GM15510 (cell line): ENCODE results near the gene ARHGAP22.

Experiments
- POLR2A ChIP-seq: IDR thresholded peaks from 3 replicates; pipeline ENCODE4 v1.6.1; 2011; ENCODE audit warnings: borderline replicate concordance; ENCODE audit not compliant: insufficient read length; ENCODE audit errors: extremely low read depth

ARHGAP22 gene

DNA sequence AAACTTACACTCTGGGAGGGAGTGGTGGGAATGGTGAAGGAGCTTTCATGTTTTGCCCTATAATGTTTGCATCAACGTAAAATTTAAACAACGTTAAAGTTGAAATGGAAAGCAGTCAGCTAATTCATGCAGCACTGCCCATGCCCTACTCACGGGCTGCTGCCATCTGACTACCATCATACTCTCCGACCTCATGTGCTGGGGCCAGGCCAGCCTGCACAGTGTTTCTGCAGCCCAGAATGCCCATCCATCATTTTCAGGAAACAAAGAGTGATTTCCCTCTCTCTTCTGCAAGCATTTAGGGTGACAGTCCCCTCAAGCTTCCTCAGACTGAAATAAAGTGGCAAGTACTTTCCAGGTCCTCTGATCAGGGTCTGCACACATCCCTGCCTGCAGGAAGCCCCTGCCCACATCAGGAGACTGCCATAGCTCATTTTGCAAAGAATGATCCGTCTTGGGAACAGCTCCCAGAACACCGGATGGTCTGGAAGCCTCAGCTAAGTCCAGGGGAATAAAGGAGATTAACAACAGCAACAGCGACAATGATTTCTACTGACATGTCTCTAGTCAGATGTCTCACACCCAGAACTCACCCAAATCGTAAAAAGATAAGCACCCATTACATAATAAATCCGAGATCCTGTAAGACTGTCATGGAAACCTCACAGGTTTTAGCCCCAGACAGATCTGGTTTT lies 40.3 kb downstream of the ARHGAP22 start:
- TF ChIP-seq POLR2A: no peak

- no peak for TF ChIP-seq POLR2A
Observed at GRCh38 chr10:48557511-48558123, 47.3 kb downstream of the ARHGAP22 start.

DNA sequence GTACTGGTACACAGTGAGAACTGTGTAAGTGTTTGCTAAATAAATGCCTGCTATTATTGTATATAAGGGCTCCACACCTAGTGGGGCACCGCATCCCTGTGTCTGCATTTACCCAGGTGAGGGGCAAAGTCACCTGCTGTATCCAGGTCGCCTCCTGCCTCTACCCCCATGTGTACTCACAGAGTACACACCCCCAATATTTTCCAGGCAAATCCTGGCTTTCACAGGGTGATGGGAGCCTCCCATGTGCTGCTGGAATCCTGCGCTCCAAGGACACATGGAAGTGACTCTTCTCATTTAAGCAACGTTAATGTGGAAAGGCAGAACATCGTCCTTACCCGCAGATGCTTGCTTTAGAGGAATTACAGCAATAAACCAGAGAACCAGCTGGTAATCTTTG lies 48.2 kb downstream of the ARHGAP22 start:
- no peak for TF ChIP-seq POLR2A

- no peak for TF ChIP-seq POLR2A
Observed at GRCh38 chr10:48556065-48556464, 48.8 kb downstream of the ARHGAP22 start.

GRCh38 chr10:48555310-48556042 lies 49.4 kb downstream of the ARHGAP22 start:
- TF ChIP-seq POLR2A: no peak

- no peak for TF ChIP-seq POLR2A
Observed at GRCh38 chr10:48554656-48555055, 50.2 kb downstream of the ARHGAP22 start.

DNA sequence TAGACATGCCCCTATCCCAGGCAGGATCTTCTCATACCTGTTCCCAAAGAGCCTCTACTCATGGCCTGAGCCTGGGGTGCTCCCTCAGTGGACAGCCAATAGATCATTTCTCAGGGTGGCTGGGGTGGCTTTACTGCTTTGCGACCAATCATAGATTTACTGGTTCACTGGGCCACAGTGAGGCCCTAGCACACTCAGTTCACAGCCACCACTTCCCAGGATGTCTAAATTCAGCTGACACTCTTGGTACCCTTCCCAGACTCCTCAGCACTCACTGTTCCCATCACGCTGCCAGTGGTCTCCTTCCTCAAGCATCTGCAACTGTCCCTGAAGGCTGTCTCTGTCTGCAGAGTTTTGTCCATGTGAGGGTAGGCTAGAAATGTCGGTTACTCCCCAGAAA lies 50.6 kb downstream of the ARHGAP22 start:
- TF ChIP-seq POLR2A: no peak

DNA sequence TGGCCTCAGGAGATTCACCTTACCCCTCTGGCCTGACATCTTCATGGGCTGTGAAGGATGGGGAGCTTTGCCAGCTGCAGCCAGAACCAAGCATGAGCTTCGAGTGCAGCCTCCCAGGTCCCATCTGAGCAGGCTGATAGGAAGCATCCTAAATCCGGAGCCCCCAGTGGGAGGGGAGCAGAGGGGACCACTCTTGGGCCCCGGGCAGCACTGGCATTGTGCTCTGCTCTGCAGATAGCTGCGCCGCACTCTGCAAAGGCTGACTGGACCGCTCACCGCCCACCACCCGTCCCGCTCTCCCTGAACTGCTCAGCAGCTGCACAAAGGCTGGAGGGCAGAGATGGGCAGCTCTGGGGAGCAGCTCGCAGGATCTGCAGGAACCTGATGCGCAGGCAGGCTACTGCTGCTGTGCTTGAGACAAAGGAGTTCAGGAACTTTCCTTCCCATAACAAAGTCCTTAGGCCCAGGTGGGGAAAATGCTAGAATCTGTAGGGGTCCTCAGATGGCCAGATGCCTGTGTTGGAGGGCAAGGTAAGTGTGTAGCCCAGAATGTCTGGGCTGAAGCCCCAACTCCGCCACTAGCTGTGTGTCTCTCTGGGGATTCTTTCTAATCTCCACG lies 51.8 kb downstream of the ARHGAP22 start:
- no peak for TF ChIP-seq POLR2A

- no peak for TF ChIP-seq POLR2A
Observed at GRCh38 chr10:48551861-48552591, 52.8 kb downstream of the ARHGAP22 start.

DNA sequence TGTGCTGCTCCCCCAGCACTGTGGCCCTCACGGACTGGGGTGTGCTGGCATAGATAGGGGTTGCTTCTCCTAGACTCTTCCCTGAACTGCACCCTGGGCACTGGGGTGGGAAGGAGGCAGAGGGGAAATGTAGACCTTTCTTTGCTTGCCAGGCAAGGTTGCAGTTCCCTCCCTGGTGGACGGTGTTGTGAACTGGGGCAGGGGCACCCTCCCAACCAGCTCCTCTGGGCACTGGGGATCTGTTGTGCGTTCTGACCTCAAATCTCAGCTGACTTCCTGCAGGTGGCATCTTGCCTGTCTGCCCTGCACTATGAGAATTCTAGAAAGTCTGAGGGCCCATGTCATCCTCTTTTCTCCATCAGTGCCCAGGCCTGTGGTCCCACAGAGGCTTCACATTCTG lies 53.9 kb downstream of the ARHGAP22 start:
- no peak for TF ChIP-seq POLR2A

GRCh38 chr10:48550071-48550691 lies 54.7 kb downstream of the ARHGAP22 start:
- no peak for TF ChIP-seq POLR2A

DNA sequence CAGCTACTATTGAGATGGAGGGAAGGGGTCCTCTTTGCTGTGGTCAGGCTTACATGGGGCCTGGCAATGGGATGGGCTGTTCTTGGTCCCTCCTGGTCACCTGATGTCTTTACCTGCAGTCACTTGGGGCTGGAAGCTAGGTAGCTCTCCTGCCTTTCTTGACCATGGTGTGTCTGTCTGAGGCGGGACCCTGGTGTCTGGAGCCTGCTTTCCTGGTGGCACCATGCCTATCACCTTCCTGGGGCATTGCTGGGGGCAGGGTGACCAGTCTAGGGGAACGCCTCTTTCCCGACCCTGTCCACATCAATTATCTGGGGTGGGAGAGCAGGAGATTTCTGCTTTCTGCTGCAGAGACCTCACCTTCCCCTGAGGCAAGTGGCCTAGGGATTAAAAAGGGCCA lies 55.6 kb downstream of the ARHGAP22 start:
- TF ChIP-seq POLR2A: no peak

DNA sequence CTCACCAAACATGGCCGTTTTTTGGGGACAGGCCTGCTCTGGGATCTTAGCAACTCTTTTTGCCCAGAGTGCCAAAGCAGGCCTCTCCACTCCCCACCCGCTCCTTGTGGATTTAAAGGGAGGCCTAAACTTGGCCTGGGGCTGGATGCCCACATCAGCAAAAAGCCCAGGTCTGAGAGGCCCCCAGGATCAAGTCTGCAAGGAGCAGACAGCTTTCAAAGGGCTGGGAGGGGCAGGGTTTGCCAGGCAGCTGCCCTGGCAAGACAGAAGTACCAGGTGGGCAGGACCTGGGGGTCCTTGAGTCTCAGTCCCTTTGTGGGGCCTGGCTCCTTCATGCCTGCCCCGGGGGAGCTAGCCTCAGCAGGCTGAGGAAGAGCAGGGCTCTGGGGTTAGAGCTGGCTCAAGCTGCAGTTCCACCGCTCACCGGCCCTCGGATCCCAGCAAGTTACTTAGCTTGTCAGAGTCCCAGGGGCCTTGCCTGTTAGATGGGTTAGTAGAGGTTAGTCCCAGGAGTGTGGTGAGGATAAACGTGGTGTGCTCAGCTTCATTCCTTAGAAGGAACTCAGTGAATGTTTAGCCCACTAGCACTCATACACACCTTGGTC lies 56.2 kb downstream of the ARHGAP22 start:
- TF ChIP-seq POLR2A: no peak

GRCh38 chr10:48547981-48548380 lies 56.9 kb downstream of the ARHGAP22 start:
- TF ChIP-seq POLR2A: no peak
